Measurements from ENCODE around the gene TOX2.

TOX2 gene

GRCh38 chr20:44021186-44021585 lies 106.5 kb downstream of the TOX2 start:
- no peak for DNase-seq

- DNase-seq = no peak
Observed at GRCh38 chr20:44021900-44022299, 107.2 kb downstream of the TOX2 start.

GRCh38 chr20:44022464-44022863 lies 107.8 kb downstream of the TOX2 start:
- no peak for DNase-seq

GRCh38 chr20:44023515-44024371 lies 109.1 kb downstream of the TOX2 start:
- DNase-seq = no peak

- no peak for DNase-seq
Observed at GRCh38 chr20:44024820-44025580, 110.3 kb downstream of the TOX2 start.

GRCh38 chr20:44025756-44026155 lies 111.1 kb downstream of the TOX2 start:
- DNase-seq = no peak

GRCh38 chr20:44026647-44027342 lies 112.1 kb downstream of the TOX2 start:
- DNase-seq = no peak

- DNase-seq = no peak
Observed at GRCh38 chr20:44027343-44028002, 112.8 kb downstream of the TOX2 start.

- no peak for DNase-seq
Observed at GRCh38 chr20:44028003-44028730, 113.5 kb downstream of the TOX2 start.

- DNase-seq = no peak
Observed at GRCh38 chr20:44028868-44029847, 114.5 kb downstream of the TOX2 start.

- DNase-seq = no peak
Observed at GRCh38 chr20:44029848-44030230, 115.2 kb downstream of the TOX2 start.

GRCh38 chr20:44030394-44030793 lies 115.7 kb downstream of the TOX2 start:
- no peak for DNase-seq

GRCh38 chr20:44031001-44031574 lies 116.4 kb downstream of the TOX2 start:
- DNase-seq = no peak

GRCh38 chr20:44031781-44032582 lies 117.3 kb downstream of the TOX2 start:
- DNase-seq = no peak

- DNase-seq = no peak
Observed at GRCh38 chr20:44032583-44033331, 118.1 kb downstream of the TOX2 start.

GRCh38 chr20:44033344-44033743 lies 118.7 kb downstream of the TOX2 start:
- no peak for DNase-seq

GRCh38 chr20:44033873-44034272 lies 119.2 kb downstream of the TOX2 start:
- DNase-seq = no peak

- no peak for DNase-seq
Observed at GRCh38 chr20:44034451-44034850, 119.8 kb downstream of the TOX2 start.

Measured in activated CD4-positive, alpha-beta T cell treated with anti-CD3 and anti-CD28 coated beads, Interleukin-2, amount 50 U/mL, for 1 hour (primary cell).